IPS-NIHi7 (cell line): ENCODE data around the gene TMEM106C.

Experiments
- DNase-seq: peaks from one replicate; pipeline ENCODE4 v3.0.0; 2012; ENCODE audit warnings: mixed read lengths; ENCODE audit errors: extremely low spot score

The TMEM106C gene

DNA sequence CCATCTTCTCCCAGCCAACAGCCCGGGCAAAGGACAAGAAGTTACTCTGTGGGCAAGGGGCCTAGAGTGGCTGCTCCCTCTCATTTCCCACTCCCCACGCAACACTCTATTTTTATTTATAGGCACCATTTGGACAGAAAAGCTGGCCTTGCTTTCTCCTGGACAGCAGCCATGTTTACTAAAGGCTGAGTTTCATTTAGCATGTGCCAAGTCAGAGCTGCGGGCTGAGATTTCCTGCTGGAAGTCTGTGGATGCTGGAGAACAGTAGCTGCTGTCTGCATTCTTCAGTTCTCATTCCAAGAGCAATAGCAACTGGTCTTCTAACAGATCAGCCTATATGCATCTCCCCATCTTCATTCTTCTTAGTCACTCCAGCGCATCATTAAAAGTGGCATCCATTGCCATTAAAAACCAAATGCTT lies 32.6 kb downstream of the TMEM106C start:
- DNase-seq = no peak

DNA sequence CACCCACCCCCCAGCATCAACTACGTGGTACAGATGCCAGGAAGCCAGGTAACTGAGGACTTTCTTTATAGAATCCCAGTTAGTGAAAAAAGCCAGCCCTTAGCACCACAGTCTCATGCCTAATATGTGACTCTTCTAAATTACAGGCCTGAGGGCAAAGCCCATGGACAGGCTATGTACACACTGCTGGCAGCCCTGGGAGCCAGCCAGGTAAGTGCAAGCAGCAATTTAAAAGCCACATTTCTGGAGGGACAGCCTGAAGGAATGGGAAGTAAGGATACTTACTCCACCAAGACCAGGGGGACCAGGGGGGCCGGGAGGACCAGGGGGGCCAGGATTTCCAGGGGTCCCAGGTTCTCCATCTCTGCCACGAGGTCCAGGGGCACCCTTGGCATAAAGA lies 33.9 kb downstream of the TMEM106C start:
- no peak for DNase-seq

DNA sequence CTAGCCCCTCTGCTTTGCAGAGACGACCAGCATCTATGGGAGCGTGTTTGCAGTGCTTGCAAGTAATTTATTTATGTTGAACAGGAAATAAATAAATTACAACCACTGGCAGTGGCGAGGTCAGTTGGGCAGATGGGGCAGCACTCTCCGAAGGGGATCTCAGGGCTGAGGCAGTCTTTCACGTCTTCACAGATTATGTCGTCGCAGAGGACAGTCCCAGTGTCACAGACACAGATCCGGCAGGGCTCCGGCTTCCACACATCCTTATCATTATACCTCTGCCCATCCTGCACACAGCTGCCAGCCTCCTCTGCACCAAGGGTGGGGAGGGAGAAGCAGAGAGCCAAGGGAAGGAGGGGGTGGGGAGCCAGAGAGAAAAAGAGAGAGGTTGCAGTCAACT lies 36.4 kb downstream of the TMEM106C start:
- DNase-seq = no peak

DNA sequence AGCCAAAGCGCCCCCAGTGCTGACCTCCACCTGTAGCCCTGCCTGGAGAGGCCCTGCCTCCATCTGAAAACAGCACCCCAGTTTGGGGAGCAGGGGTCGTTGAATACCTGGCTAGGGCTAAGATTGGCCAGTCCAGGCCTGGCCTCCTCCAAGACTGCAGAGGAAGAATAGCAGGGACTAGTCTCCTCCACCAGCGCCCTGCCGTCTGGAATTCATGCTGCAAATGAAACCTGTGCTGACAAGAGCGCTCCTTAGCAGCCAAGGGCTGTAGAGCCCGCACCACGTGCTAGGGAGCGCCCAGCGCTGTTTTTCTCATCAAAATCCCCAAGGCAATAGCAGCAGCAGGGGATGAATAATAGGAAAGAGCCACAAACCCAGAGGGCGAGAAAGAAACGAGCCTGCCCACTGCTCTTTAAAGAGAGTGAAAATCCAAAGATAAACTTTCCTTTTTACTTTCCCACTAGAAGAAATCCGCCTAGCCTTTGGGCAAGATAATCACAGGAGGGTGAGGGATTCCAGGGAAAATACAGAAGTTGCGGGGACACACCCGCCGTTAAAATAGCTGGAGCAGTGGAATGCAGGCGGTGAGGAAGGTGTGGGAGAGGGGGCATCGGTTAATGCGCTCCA lies 37.6 kb downstream of the TMEM106C start:
- peak; percentile 80 for DNase-seq

DNA sequence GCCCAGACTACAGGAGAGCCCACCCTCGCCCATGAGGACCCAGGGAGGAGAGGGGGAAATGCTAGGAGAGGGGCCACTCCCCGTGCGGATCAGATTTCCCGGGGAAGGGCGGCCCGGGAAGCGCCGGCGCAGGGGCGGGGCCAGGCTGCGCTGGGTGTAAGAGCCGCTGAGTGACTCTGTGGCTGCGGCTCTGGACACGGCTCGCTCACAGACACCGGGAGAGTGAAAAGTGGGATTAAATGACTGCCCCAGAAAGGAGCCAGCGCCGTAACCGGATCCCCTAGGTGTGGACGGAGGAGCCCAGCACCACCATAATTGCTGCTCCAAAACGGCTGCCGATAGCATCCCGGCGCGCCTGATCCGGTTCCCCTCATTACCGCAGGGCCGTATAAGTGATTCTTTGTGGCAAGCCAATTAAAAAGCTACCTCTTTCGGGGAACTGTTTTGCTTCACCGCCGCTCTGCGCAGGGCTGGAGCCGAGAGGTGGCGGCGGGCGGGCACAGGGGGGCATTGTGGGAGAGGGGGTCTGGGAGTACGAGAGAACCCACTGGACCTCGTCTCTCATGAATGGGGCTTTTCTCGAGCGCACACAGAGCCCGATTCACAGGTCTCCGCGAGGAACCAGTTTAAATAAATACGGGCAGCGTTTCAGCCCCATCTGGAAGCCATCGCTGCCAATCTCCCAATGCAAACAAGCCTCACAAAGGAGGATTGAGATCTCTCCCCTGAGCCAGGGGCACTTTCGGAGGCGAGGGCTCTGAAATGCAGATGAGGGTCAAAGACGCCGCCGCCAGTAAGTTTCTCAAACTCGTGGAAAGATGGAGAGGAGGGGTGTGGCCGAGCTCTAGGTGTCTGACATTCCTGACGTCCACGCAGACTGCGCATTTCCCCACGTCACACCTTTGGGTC lies 38.4 kb downstream of the TMEM106C start:
- peak; percentile 86 for DNase-seq

DNA sequence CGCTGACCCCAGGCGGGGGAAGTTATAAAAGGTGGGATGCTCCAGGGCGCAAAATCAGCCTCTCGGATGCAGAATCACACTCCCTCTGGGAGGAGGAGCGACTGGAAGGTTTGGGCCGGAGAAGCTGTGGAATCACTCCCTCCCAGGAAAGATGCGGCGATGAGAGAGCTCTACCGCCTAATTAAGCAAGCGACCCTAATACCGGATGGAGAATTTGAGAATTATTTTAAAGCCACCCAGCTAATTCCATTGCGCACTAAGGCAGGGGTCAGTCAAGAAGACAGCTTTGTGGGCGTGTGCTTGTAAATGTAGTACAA lies 39.0 kb downstream of the TMEM106C start:
- peak; percentile 34 for DNase-seq

DNA sequence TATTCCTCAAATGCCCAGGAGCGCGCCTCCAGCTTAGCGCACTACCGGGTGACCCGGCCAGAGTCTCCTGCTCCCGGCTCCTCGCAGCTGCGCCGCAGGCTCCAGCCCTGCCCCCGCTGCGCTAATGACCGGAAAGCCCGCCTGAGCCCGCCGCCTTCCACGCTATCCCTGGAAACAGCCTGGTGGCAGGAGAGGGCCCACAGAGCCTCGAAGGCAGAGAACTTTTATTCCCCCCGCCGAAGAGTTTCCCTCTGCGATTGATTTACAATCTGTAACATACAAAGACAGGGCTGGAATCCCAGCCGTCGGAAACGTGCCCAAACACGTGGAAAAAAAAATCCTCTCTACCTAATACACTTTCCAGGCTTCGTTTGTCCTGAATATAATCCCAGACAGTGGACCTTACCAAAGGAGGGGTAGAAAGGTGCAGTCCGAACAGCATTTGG lies 39.4 kb downstream of the TMEM106C start:
- DNase-seq = peak; percentile 47

DNA sequence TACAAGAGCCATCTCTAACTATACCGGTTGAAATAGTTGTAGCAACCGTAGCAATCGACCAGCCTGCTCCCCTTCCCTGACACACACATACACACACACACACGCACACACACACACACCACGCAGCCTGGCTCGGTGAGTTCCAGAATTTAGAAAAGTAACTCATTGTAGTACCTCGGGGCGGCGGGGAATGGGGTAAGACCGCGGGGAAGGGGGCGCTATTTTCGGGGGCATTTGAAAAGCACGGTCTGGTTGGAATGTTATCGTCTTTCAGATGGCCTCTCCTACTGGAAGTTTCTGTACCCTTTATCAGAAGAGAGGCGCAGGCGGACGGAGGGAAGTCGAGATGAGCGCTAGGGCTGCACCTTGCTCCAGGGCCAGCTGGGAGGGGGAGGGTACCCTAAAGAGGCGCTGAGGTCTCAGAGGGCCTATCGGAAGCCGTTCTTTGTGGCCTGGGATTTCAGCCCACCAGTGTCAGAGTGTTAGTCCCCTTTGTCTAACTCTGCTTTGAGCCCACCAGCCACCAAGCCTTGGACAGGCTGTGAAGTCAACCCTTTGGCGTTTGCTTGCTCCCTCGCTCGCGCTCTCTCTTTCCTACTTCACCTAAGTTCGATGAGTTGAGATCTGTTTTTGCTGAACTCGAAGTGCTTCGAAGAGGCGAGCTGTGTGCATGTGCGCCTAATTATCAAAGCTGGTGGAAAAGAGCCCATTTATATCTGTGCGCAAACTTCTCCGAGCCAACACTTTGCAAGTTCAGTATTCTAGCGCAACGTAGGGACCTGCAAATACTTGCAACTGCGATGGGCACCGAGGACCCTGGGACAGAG lies 40.0 kb downstream of the TMEM106C start:
- DNase-seq = no peak

DNA sequence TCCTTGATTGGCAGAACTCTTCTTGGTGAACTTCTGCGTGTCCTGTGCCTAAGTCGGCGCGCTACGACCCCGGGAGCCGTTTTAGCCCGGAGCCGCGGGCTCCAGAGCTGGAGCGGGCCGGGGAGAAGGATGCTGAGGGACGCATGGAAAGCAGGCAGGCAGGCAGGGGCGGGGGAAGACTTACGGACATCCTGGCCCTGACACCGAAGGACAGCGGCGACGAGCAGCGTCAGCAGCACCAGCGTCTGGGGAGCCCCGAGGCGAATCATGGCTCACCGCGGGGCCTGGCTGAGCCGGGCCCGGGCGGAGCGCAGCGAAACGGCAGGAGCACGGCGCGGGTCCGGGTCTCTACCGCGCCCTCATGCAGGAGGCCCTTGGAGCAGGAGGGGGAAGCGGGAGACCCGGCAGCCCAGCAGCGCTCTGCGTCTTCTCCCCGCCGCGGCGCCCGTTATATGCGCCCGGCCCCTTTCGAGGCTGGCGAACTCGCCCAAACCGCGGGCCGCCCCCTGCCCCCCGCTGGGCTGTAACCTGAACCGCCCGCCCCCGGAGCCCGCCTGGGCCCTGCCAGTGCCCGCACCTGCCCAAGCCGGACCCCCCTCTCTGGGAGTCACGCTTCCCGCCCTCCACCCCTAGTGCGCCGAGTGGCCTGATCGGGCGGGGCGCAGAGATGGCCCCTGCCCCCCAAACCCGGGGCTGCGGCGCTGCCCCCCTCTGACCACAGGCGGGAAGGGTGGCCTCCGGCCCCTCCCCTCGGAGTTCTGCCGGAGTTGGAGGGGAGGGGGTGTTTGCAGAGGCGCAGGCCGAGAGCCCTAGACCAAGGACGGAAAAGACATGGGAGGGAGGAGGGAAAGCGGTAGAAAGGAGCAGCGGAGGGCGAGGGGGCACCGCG lies 40.9 kb downstream of the TMEM106C start, which contains the start of gene COL2A1:
COL2A1 (minus strand) TSS at position 424 of the 889 bp plus-strand sequence; CDS start at position 269, 155 bp downstream.
- peak; percentile 67 for DNase-seq

DNA sequence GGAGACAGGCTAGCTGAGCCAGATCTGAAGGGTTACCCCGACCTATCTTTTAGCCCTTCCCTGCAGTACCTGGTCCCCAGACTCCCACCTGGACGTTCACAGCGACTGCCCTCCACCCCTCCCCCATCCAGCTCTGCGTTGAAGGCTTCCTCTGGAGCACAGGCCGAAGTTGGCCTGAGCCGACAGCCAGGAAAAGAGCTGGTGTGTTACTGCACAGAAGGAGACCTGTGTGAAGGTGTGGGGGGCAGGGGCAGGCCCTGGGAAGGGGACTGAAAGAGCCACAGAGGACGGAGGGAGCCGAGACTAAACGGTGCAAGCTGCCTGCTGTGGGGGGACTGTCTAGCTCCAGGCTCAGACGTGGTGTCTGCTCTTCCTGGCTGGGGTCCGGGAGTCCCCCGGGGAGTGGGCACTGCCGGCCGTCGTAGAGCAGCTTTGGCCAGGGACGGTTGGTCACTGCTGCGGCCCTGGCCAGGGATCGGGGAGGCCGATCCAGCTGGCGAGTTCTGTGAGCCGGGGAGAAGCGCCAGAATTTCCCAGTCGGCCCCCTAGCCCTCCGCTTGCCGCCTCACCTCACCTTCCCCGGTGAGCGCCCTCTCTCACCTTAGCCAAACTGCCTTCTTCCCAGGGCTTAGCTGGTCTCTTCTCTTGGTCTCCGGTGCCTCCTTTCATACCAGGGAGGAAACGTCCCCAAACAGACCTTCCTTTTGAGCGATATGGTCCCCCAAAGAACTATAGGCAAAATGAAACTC lies 41.8 kb downstream of the TMEM106C start:
- DNase-seq = peak; percentile 48

DNA sequence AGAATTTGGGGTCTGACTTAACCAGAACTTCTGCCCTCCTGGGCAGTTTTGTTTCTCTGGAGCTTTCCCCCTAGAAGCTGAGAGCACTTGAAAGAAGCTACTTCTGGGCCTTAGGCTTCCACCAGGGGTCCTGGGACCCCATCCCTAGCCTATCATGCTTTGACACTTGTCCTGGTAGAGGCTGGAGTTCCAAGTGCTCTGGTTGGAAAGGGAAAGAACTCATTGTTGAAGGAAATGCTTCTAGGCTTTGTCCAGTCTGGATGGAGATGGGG lies 42.3 kb downstream of the TMEM106C start:
- DNase-seq = no peak

DNA sequence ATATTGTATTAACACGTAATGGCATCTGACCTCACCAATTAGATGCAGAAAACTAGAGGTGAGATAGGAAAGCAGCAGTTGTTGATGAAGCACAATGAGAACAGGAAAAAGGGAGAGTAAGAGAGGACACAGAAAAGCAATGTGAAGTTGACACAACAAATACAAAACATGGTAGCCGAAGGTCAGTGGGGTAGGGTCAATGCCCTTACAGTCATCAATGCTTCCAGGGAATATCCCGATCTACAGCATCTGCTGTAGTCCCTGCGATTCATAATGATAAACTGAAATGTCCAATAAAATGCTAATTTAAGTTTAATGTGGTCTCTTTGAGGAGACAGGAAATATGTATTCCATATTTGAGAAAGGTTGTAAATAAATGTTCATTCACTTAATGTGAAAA lies 43.8 kb downstream of the TMEM106C start:
- DNase-seq = no peak

DNA sequence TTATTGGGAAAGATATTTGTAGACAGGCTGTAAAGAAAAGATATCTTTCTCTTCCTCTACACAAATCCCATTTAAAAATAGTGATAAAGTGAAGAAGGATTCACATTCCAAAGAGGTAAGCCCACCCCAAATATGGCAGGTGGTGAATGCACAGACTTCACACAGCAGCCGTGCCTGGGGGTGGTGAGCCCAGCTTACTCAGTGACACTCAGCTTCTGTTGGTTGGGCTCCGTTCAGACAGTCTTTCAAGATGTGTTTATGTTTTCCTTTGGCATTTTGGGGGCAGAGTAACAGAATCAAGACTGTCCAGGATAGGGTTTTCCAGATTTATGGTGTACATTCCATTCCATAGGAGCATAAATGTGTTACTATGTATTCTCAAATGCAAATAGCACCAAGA lies 45.0 kb downstream of the TMEM106C start:
- no peak for DNase-seq

DNA sequence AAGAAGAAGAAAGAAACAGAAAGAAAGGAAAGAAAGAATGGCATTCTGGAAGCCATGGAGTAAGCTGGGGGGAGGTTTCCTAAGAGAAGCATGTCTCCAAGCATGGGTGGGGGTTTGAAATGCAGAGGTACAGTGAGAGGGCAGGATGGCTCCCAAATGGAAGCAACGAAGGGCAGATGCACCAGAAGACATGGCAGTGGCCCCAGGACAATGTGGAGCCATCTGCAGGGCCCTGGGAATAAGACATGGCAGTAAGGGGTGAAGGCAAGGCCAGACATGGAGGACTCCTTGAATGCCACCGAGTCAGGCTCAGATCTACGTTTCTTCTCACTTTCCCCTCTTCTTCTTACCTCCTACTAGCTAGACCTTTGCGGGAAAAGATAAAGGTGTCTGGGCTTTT lies 45.6 kb downstream of the TMEM106C start:
- DNase-seq = no peak

DNA sequence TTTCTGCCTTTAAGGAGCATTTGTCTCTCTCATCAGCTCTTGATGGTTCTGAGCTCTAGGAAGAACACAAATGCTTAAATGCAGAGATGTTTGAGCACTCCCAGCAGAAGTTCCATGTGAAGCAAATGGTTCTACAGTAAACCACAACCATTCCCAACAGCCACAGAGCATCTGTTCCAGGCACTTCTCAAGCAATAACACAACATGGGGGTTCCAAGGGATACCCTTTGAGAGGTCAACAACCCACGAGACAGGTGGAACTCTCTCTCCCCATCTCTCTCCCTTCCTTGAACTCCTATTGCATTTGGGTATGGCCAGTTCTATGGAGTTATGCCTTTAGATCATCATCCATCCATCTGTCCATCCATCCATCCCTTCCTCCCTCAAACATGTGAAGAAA lies 46.1 kb downstream of the TMEM106C start:
- no peak for DNase-seq

DNA sequence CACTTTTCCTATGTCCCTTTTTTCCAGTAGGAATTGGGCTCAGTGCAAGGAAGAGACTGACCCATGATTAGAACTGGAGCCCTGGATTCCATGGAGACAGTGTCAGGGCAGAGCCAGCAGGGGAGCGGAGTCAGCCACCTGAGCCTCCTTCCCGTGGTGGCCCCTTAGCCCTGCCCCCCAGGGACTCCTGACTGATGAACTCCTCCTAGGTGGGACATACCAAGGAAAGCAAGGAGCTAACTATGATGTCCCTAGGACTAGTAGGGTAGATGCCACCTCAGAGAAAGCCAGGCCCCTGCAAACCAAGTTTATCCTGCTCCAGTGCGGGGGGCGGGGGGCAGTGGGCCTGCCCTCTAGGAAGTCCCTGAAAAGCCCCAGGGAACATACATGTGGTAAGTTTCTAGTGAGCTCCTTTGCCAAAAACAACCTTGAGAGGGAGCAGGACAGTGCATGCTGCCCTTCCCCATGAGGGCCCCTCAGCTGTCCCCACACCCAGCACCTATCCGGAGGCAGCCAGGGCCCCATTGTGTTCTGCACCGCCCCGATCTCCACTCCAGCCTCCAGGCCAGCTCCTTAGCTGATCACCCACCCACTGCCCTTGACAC lies 47.1 kb downstream of the TMEM106C start:
- no peak for DNase-seq

DNA sequence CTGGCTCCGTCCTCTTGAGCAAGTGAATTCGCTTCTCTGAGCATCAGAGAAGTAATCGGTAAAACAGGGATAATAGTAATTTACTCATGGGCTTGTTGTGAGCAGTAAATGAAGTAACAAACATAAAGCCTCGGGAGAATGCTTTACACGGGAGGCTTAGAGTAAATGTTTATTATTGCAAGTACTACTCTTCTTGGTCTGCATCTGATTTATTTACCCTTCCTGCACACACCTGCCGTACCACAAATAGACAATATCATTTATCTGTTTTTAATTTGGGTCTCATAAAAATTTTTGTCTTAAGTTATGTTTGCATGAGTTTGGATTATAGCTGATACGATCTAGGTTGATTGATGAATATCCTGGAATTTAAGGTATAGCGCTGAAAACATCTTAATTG lies 48.7 kb downstream of the TMEM106C start:
- DNase-seq = no peak

DNA sequence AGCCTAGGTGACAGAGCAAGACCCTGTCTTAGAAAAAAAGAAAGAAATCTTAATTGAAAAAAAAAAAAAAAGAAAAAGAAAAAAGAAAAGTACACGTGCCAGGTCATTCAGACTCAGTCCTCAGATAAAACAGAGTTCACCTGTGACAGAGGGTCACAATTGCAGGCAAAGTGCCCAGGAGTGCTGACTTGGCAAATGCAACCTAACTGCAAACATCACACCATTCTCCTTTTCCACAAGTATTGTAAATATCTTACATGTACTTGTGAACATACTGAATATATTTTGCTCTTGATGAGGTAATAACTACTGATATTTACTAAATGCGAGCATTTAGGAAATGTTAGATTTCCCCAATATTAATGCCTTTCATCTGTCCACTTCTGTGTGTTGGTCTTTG lies 49.9 kb downstream of the TMEM106C start:
- DNase-seq = no peak

DNA sequence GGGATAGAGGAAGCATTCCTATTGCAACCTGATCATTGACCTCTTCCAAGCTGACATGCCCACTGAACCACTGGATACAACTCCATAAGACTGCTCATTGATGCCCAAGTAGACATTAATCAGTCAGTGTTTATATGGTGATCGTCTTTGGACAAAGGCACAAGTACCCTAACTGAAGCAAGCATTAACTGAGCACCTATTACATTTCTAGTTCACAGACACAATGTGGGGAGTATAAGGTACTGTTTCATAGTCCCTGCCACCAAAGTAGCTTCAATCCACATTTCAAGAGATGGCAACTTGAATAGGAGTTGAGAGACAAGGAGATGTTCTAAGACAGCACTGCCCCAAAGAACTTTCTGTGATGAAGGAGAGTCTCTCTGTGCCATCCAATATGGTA lies 51.7 kb downstream of the TMEM106C start:
- no peak for DNase-seq

DNA sequence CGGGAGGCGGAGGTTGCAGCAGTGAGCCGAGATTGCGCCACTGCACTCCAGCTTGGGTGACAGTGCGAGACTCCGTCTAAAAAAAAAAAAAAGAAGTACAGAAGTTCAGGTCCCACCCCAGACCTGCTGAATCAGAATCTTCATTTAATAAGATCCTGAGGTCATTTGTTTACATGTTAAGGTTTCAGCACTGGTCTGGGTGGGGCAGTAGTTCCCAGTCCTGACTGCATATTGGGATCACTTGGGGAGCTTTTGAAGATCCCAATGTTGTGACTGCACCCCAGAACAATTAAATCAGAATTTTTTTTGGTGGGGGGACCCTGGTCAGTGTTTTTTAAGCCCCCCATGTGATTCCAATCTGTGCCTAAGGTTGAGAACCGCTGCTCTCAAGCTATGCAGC lies 52.6 kb downstream of the TMEM106C start:
- no peak for DNase-seq
